Measurements from ENCODE around the gene GRM1.
"Not testable (repeated sequence)": the region's sequence is repeated elsewhere in the genome, so short reads cannot be mapped to it uniquely, and the experiment has no call there.

GRM1 gene

GRCh38 chr6:146194434-146194833 lies 165.6 kb downstream of the GRM1 start:
- no peak for DNase-seq

GRCh38 chr6:146200176-146200575 lies 171.3 kb downstream of the GRM1 start:
- DNase-seq: no peak

- no peak for DNase-seq
These were observed 173.7 kb downstream of the GRM1 start for GRCh38 chr6:146202570-146202969.

- DNase-seq: no peak
These were observed 181.1 kb downstream of the GRM1 start for GRCh38 chr6:146209942-146210341.

GRCh38 chr6:146210406-146211083 lies 181.7 kb downstream of the GRM1 start:
- no peak for DNase-seq

- DNase-seq: no peak
These were observed 182.8 kb downstream of the GRM1 start for GRCh38 chr6:146211646-146212045.

GRCh38 chr6:146212781-146213180 lies 183.9 kb downstream of the GRM1 start:
- DNase-seq: no peak

- no peak for DNase-seq
These were observed 190.2 kb downstream of the GRM1 start for GRCh38 chr6:146219101-146219500.

GRCh38 chr6:146224449-146224848 lies 195.6 kb downstream of the GRM1 start:
- no peak for DNase-seq

GRCh38 chr6:146224988-146225387 lies 196.1 kb downstream of the GRM1 start:
- no peak for DNase-seq

GRCh38 chr6:146240322-146240721 lies 211.5 kb downstream of the GRM1 start:
- DNase-seq: no peak

GRCh38 chr6:146240807-146241206 lies 211.9 kb downstream of the GRM1 start:
- DNase-seq: no peak

GRCh38 chr6:146243646-146244045 lies 214.8 kb downstream of the GRM1 start:
- DNase-seq: not testable (repeated sequence)

- no peak for DNase-seq
These were observed 215.8 kb downstream of the GRM1 start for GRCh38 chr6:146244630-146245143.

GRCh38 chr6:146246028-146246427 lies 217.2 kb downstream of the GRM1 start:
- no peak for DNase-seq

- DNase-seq: no peak
These were observed 224.8 kb downstream of the GRM1 start for GRCh38 chr6:146253691-146254090.

GRCh38 chr6:146258206-146258605 lies 229.3 kb downstream of the GRM1 start:
- DNase-seq: no peak

- DNase-seq: no peak
These were observed 232.0 kb downstream of the GRM1 start for GRCh38 chr6:146260886-146261285.

- DNase-seq: no peak
These were observed 236.2 kb downstream of the GRM1 start for GRCh38 chr6:146265056-146265455.

GRCh38 chr6:146267447-146267846 lies 238.6 kb downstream of the GRM1 start:
- DNase-seq: no peak

- DNase-seq: no peak
These were observed 239.1 kb downstream of the GRM1 start for GRCh38 chr6:146267946-146268345.

GRCh38 chr6:146269482-146269881 lies 240.6 kb downstream of the GRM1 start:
- no peak for DNase-seq

GRCh38 chr6:146271163-146271562 lies 242.3 kb downstream of the GRM1 start:
- not testable (repeated sequence) for DNase-seq

- DNase-seq: no peak
These were observed 244.6 kb downstream of the GRM1 start for GRCh38 chr6:146273490-146273889.

- DNase-seq: no peak
These were observed 248.3 kb downstream of the GRM1 start for GRCh38 chr6:146277142-146277541.
